HEK293 (cell line): ENCODE data around the gene DPP6.

Experiments
- CTCF ChIA-PET: fragments of 350-600 bp; formaldehyde crosslinking; extraction: SDS; loops from one replicate; lab custom pipeline; 2021; ENCODE audit warnings: antibody characterized with exemption; lab: Yijun Ruan, JAX
- POLR2A ChIA-PET: fragments of 300-600 bp; formaldehyde crosslinking; extraction: SDS; loops from one replicate; lab custom pipeline; 2020; ENCODE audit warnings: antibody characterized with exemption, inconsistent platforms; lab: Yijun Ruan, JAX
- H3K27ac ChIP-seq: fragments of 200-500 bp; sonication (Bioruptor generic); 2 replicates; pipeline ENCODE4 v1.5.1; 2014; ENCODE audit warnings: low read depth, low read length, control low read depth, inconsistent platforms; ENCODE audit errors: extremely low read depth
- H3K36me3 ChIP-seq, 2 experiments: fragments of 200-500 bp in 1 of 2; sonication (Bioruptor generic) in 1 of 2; 1 replicate in 1 of 2; 2 replicates in 1 of 2; pipeline ENCODE4 v1.5.1; 2014 to 2017; ENCODE audit warnings: inconsistent platforms in 2 of 2, low read length in 2 of 2; ENCODE audit not compliant: control insufficient read depth in 2 of 2, insufficient read depth in 1 of 2
- H3K4me1 ChIP-seq: fragments of 200-500 bp; sonication (Bioruptor generic); 2 replicates; pipeline ENCODE4 v1.5.1; 2014; ENCODE audit warnings: mild to moderate bottlenecking, low read length, inconsistent platforms; ENCODE audit not compliant: control insufficient read depth, insufficient read depth
- H3K4me3 ChIP-seq: 2 replicates; pipeline ENCODE4 v1.5.1; 2011; ENCODE audit warnings: low read depth, mild to moderate bottlenecking, control low read depth, low read length, moderate library complexity
- H3K9me3 ChIP-seq: fragments of 200-500 bp; sonication (Bioruptor generic); 2 replicates; pipeline ENCODE4 v1.5.1; 2014; ENCODE audit warnings: low read depth, low read length, inconsistent platforms; ENCODE audit not compliant: control insufficient read depth, insufficient read depth
- EGR2 ChIP-seq: fragments of 450-650 bp; formaldehyde crosslinking; IDR thresholded peaks from 2 replicates; pipeline ENCODE4 v1.5.1; 2016; ENCODE audit warnings: low read depth, missing biosample characterization, missing genetic modification characterization
- GLIS1 ChIP-seq: fragments of 450-650 bp; formaldehyde crosslinking; IDR thresholded peaks from 2 replicates; pipeline ENCODE4 v1.5.1; 2016; ENCODE audit warnings: missing biosample characterization, missing genetic modification characterization
- MYNN ChIP-seq: fragments of 450-650 bp; formaldehyde crosslinking; IDR thresholded peaks from 2 replicates; pipeline ENCODE4 v1.5.1; 2016; ENCODE audit warnings: missing biosample characterization, missing genetic modification characterization, borderline replicate concordance
- YY2 ChIP-seq: fragments of 450-650 bp; formaldehyde crosslinking; IDR thresholded peaks from 2 replicates; pipeline ENCODE4 v1.5.1; 2016; ENCODE audit warnings: missing biosample characterization, missing genetic modification characterization
- ZBTB48 ChIP-seq: fragments of 450-650 bp; formaldehyde crosslinking; IDR thresholded peaks from 2 replicates; pipeline ENCODE4 v1.5.1; 2016; ENCODE audit warnings: missing biosample characterization, missing genetic modification characterization
- ZBTB7A ChIP-seq: fragments of 450-650 bp; formaldehyde crosslinking; IDR thresholded peaks from 2 replicates; pipeline ENCODE4 v1.5.1; 2016; ENCODE audit warnings: low read depth, missing biosample characterization, missing genetic modification characterization
- ZFP69B ChIP-seq: fragments of 450-650 bp; formaldehyde crosslinking; IDR thresholded peaks from 2 replicates; pipeline ENCODE4 v1.5.1; 2016; ENCODE audit warnings: missing biosample characterization, missing genetic modification characterization
- ZNF112 ChIP-seq: fragments of 450-650 bp; formaldehyde crosslinking; IDR thresholded peaks from 2 replicates; pipeline ENCODE4 v1.5.0; 2017; ENCODE audit warnings: missing biosample characterization, missing genetic modification characterization
- TF ChIP-seq, protein P1 (sequence below): fragments of 450-650 bp; formaldehyde crosslinking; IDR thresholded peaks from 2 replicates; pipeline ENCODE4 v1.5.1; 2016; ENCODE audit warnings: missing biosample characterization, missing genetic modification characterization, low read depth
- TF ChIP-seq, protein P2 (sequence below): fragments of 450-650 bp; formaldehyde crosslinking; IDR thresholded peaks from 2 replicates; pipeline ENCODE4 v1.5.1; 2016; ENCODE audit warnings: missing biosample characterization, missing genetic modification characterization
- TF ChIP-seq, protein P3 (sequence below): fragments of 450-650 bp; formaldehyde crosslinking; IDR thresholded peaks from 2 replicates; pipeline ENCODE4 v1.5.1; 2016; ENCODE audit warnings: missing biosample characterization, missing genetic modification characterization, low read depth
- TF ChIP-seq, protein P4 (sequence below): fragments of 450-650 bp; formaldehyde crosslinking; IDR thresholded peaks from 2 replicates; pipeline ENCODE4 v1.5.1; 2017; ENCODE audit warnings: missing biosample characterization, missing genetic modification characterization
- TF ChIP-seq, protein P5 (sequence below): fragments of 450-650 bp; formaldehyde crosslinking; IDR thresholded peaks from 2 replicates; pipeline ENCODE4 v1.5.1; 2016; ENCODE audit warnings: missing biosample characterization, missing genetic modification characterization, borderline replicate concordance

Gene DPP6

DNA sequence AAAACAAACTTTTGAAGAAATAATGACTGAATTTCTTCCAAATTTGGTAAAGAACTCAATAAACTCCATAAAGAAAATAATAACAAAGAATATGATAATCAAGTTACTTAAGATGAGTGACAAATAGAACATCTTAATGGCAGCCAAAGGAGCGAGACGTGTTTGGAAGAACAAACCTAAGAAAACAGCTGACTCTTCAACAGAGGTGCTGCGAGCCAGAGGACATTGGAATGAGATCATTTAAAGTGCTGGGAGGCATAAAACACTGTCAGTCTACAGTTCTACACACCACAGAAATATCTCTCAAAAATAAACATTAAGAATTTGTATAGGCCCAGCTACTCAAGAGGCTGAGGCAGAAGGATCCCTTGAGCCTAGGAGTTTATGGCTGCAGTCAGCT, 507.3 kb downstream of the DPP6 start (continued):
- TF ChIP-seq EGR2 (tag by site-specific recombination) = no peak

DNA sequence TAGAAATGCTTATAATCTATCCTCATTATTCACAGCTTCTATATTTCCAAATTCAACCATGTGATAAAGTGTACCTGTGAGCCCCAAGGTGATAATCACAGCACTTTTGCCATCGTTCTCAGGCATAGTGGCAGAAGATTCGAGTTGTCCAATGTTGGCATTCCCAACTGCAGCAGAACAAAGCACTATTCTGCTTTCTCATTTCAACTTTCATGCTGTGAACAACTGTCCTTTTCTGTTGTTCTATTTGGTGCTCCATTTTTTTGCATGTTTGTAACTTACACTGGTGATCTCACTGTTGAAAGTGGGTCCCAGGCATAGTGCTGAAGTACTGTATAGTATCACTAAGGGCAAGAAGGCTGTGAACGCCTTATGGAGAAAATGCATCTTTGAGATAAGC, 512.5 kb downstream of the DPP6 start:
- Histone ChIP-seq H3K9me3 (no peaks in the 10 kb centered on the region), H3K36me3 (no peaks in the 10 kb centered on the region), H3K27ac (no peak overlapping the region), H3K4me3 (no peak overlapping the region)
- POLR2A ChIA-PET = no interaction called here
- CTCF ChIA-PET = no interaction called here
- TF ChIP-seq, protein P1, sequence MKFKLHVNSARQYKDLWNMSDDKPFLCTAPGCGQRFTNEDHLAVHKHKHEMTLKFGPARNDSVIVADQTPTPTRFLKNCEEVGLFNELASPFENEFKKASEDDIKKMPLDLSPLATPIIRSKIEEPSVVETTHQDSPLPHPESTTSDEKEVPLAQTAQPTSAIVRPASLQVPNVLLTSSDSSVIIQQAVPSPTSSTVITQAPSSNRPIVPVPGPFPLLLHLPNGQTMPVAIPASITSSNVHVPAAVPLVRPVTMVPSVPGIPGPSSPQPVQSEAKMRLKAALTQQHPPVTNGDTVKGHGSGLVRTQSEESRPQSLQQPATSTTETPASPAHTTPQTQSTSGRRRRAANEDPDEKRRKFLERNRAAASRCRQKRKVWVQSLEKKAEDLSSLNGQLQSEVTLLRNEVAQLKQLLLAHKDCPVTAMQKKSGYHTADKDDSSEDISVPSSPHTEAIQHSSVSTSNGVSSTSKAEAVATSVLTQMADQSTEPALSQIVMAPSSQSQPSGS (tag by site-specific recombination) = no peak
- TF ChIP-seq, protein P2, sequence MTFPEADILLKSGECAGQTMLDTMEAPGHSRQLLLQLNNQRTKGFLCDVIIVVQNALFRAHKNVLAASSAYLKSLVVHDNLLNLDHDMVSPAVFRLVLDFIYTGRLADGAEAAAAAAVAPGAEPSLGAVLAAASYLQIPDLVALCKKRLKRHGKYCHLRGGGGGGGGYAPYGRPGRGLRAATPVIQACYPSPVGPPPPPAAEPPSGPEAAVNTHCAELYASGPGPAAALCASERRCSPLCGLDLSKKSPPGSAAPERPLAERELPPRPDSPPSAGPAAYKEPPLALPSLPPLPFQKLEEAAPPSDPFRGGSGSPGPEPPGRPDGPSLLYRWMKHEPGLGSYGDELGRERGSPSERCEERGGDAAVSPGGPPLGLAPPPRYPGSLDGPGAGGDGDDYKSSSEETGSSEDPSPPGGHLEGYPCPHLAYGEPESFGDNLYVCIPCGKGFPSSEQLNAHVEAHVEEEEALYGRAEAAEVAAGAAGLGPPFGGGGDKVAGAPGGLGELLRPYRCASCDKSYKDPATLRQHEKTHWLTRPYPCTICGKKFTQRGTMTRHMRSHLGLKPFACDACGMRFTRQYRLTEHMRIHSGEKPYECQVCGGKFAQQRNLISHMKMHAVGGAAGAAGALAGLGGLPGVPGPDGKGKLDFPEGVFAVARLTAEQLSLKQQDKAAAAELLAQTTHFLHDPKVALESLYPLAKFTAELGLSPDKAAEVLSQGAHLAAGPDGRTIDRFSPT = no peak
- TF ChIP-seq MYNN (tag by site-specific recombination) (no peak), ZFP69B (tag by site-specific recombination) (no peak), ZNF112 (tag by site-specific recombination) (no peak), GLIS1 (tag by site-specific recombination) (no peak), YY2 (tag by site-specific recombination) (no peak), ZBTB48 (tag by site-specific recombination) (no peak)
- TF ChIP-seq, protein P3, sequence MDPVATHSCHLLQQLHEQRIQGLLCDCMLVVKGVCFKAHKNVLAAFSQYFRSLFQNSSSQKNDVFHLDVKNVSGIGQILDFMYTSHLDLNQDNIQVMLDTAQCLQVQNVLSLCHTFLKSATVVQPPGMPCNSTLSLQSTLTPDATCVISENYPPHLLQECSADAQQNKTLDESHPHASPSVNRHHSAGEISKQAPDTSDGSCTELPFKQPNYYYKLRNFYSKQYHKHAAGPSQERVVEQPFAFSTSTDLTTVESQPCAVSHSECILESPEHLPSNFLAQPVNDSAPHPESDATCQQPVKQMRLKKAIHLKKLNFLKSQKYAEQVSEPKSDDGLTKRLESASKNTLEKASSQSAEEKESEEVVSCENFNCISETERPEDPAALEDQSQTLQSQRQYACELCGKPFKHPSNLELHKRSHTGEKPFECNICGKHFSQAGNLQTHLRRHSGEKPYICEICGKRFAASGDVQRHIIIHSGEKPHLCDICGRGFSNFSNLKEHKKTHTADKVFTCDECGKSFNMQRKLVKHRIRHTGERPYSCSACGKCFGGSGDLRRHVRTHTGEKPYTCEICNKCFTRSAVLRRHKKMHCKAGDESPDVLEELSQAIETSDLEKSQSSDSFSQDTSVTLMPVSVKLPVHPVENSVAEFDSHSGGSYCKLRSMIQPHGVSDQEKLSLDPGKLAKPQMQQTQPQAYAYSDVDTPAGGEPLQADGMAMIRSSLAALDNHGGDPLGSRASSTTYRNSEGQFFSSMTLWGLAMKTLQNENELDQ = no peak
- TF ChIP-seq, protein P4, sequence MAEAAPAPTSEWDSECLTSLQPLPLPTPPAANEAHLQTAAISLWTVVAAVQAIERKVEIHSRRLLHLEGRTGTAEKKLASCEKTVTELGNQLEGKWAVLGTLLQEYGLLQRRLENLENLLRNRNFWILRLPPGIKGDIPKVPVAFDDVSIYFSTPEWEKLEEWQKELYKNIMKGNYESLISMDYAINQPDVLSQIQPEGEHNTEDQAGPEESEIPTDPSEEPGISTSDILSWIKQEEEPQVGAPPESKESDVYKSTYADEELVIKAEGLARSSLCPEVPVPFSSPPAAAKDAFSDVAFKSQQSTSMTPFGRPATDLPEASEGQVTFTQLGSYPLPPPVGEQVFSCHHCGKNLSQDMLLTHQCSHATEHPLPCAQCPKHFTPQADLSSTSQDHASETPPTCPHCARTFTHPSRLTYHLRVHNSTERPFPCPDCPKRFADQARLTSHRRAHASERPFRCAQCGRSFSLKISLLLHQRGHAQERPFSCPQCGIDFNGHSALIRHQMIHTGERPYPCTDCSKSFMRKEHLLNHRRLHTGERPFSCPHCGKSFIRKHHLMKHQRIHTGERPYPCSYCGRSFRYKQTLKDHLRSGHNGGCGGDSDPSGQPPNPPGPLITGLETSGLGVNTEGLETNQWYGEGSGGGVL (tag by site-specific recombination) = no peak
- TF ChIP-seq, protein P5, sequence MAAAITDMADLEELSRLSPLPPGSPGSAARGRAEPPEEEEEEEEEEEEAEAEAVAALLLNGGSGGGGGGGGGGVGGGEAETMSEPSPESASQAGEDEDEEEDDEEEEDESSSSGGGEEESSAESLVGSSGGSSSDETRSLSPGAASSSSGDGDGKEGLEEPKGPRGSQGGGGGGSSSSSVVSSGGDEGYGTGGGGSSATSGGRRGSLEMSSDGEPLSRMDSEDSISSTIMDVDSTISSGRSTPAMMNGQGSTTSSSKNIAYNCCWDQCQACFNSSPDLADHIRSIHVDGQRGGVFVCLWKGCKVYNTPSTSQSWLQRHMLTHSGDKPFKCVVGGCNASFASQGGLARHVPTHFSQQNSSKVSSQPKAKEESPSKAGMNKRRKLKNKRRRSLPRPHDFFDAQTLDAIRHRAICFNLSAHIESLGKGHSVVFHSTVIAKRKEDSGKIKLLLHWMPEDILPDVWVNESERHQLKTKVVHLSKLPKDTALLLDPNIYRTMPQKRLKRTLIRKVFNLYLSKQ = no peak
- TF ChIP-seq, all 188 proteins: peak for 0
- H3K4me1 ChIP-seq = no peaks in the 10 kb centered on the region

DNA sequence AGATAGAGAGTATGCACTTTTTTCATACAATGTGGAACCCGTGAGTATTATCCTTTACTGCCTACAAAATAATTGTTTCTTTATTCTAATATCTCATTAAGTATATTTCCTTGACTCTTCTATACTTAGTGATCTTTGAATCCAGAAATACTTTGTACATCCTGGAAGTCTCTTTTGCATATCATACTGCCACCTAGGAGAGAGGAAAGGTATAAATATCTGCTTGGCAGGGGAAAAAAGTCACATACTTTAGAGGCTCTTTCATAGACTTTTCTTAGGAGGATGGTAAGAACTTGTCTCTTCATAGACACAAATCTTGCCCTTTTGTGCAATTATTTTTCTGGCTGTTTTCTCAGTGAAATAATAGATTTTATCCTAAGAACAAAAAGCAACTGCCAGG, 514.7 kb downstream of the DPP6 start:
- Histone ChIP-seq H3K36me3 (no peaks in the 10 kb centered on the region), H3K4me3 (no peak overlapping the region), H3K4me1 (no peaks in the 10 kb centered on the region), H3K27ac (no peak overlapping the region), H3K9me3 (no peaks in the 10 kb centered on the region)
- ChIA-PET CTCF (interaction anchor here (0.8 kb wide), 1 partner anchor 19 kb away, joined by 3 read pairs; no protein-coding TSS in a partner anchor), POLR2A (no interaction called here)
- TF ChIP-seq ZBTB7A = no peak
